ENCODE measurements around the gene TPRX2. TPM values are rescaled to one million over a fixed set of nuclear protein-coding genes. Genes with fewer than 3 reads are reported as not detected.

TPRX2 gene
- polyA plus RNA-seq, 5 donors, result not detected

Other genes starting within 250 kb of the TPRX2 start
- 100 to 1,000 TPM in 3 of 5 donors, 10 to 100 TPM in 2; 79.9 to 160 (median 107) TPM for gene EHD2, start 145.8 kb upstream of the TPRX2 start, polyA plus RNA-seq (ENCODE audit: insufficient read depth in 1 of 5, insufficient read length in 5 of 5, low replicate concordance in 1 of 5)
- 100 to 1,000 TPM; 393 to 541 (median 463) TPM for gene NOP53, start 113.7 kb upstream of the TPRX2 start, polyA plus RNA-seq (ENCODE audit: insufficient read depth in 1 of 5, insufficient read length in 5 of 5, low replicate concordance in 1 of 5)
- 100 to 1,000 TPM; 176 to 307 (median 209) TPM for gene SELENOW, start 80.5 kb upstream of the TPRX2 start, polyA plus RNA-seq (ENCODE audit: insufficient read depth in 1 of 5, insufficient read length in 5 of 5, low replicate concordance in 1 of 5)
- not detected for gene TPRX1, start 54.7 kb upstream of the TPRX2 start, polyA plus RNA-seq (ENCODE audit: insufficient read depth in 1 of 5, insufficient read length in 5 of 5, low replicate concordance in 1 of 5)
- under 1 TPM in 4 of 5 donors, not detected in 1; 0.04 to 0.16 (median 0.09) TPM for gene CRX, start 37.3 kb upstream of the TPRX2 start, polyA plus RNA-seq (ENCODE audit: insufficient read depth in 1 of 5, insufficient read length in 5 of 5, low replicate concordance in 1 of 5)
- under 1 TPM in 3 of 5 donors, not detected in 2; 0.10 to 0.35 (median 0.10) TPM for gene SULT2A1, start 27.1 kb downstream of the TPRX2 start, polyA plus RNA-seq (ENCODE audit: insufficient read depth in 1 of 5, insufficient read length in 5 of 5, low replicate concordance in 1 of 5)
- gene BSPH1, start 132.9 kb downstream of the TPRX2 start, polyA plus RNA-seq (ENCODE audit: insufficient read depth in 1 of 5, insufficient read length in 5 of 5, low replicate concordance in 1 of 5), result not detected
- not detected for gene ELSPBP1, start 135.4 kb downstream of the TPRX2 start, polyA plus RNA-seq (ENCODE audit: insufficient read depth in 1 of 5, insufficient read length in 5 of 5, low replicate concordance in 1 of 5)
- gene CABP5, start 184.8 kb downstream of the TPRX2 start, polyA plus RNA-seq (ENCODE audit: insufficient read depth in 1 of 5, insufficient read length in 5 of 5, low replicate concordance in 1 of 5), result not detected